ENCODE measurements around the gene LGR6.

LGR6 gene

GRCh38 chr1:202215472-202216130 lies 22.0 kb downstream of the LGR6 start (continued):
- no peak for TF ChIP-seq PATZ1 (CRISPR knock-in tag; IDR thresholded peaks at IDR 0.05; ENCODE audit: borderline replicate concordance)
- no peak for TF ChIP-seq TCF4 (CRISPR knock-in tag; IDR thresholded peaks at IDR 0.05; ENCODE audit: borderline replicate concordance)
- TF ChIP-seq CSDC2 (CRISPR knock-in tag; IDR thresholded peaks at IDR 0.05), result no peak
- TF ChIP-seq BACH2 (CRISPR knock-in tag; IDR thresholded peaks at IDR 0.05; ENCODE audit: borderline replicate concordance), result no peak
- TF ChIP-seq ISL1 (CRISPR knock-in tag; IDR thresholded peaks at IDR 0.05), result no peak
- TF ChIP-seq RARB (CRISPR knock-in tag; IDR thresholded peaks at IDR 0.05), result no peak
- no peak for TF ChIP-seq ZNF70 (CRISPR knock-in tag; IDR thresholded peaks at IDR 0.05)
- TF ChIP-seq, protein P1, sequence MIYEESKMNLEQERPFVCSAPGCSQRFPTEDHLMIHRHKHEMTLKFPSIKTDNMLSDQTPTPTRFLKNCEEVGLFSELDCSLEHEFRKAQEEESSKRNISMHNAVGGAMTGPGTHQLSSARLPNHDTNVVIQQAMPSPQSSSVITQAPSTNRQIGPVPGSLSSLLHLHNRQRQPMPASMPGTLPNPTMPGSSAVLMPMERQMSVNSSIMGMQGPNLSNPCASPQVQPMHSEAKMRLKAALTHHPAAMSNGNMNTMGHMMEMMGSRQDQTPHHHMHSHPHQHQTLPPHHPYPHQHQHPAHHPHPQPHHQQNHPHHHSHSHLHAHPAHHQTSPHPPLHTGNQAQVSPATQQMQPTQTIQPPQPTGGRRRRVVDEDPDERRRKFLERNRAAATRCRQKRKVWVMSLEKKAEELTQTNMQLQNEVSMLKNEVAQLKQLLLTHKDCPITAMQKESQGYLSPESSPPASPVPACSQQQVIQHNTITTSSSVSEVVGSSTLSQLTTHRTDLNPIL (CRISPR knock-in tag; IDR thresholded peaks at IDR 0.05; ENCODE audit: low read depth), result no peak

- ATAC-seq, result no peak
- TF ChIP-seq PATZ1 (CRISPR knock-in tag; IDR thresholded peaks at IDR 0.05; ENCODE audit: borderline replicate concordance) (no peak), PPARA (CRISPR knock-in tag; IDR thresholded peaks at IDR 0.05; ENCODE audit: borderline replicate concordance) (no peak), POU6F1 (CRISPR knock-in tag; IDR thresholded peaks at IDR 0.05; ENCODE audit: borderline replicate concordance, low read depth) (no peak), GLIS3 (CRISPR knock-in tag; IDR thresholded peaks at IDR 0.05) (no peak), ZC3H10 (CRISPR knock-in tag; IDR thresholded peaks at IDR 0.05) (no peak), ARNTL (CRISPR knock-in tag; IDR thresholded peaks at IDR 0.05; ENCODE audit: borderline replicate concordance, low read depth) (no peak), RARB (CRISPR knock-in tag; IDR thresholded peaks at IDR 0.05) (no peak), TOX (CRISPR knock-in tag; IDR thresholded peaks at IDR 0.05; ENCODE audit: borderline replicate concordance) (no peak), TCF4 (CRISPR knock-in tag; IDR thresholded peaks at IDR 0.05; ENCODE audit: borderline replicate concordance) (no peak), CSDC2 (CRISPR knock-in tag; IDR thresholded peaks at IDR 0.05) (no peak)
- TF ChIP-seq, protein P1 (CRISPR knock-in tag; IDR thresholded peaks at IDR 0.05; ENCODE audit: low read depth), result no peak
These were observed 23.1 kb downstream of the LGR6 start for GRCh38 chr1:202216691-202217090.

- ATAC-seq, result no peak
- TF ChIP-seq RARB (CRISPR knock-in tag; IDR thresholded peaks at IDR 0.05), result no peak
- no peak for TF ChIP-seq ISL1 (CRISPR knock-in tag; IDR thresholded peaks at IDR 0.05)
- TF ChIP-seq, protein P2, sequence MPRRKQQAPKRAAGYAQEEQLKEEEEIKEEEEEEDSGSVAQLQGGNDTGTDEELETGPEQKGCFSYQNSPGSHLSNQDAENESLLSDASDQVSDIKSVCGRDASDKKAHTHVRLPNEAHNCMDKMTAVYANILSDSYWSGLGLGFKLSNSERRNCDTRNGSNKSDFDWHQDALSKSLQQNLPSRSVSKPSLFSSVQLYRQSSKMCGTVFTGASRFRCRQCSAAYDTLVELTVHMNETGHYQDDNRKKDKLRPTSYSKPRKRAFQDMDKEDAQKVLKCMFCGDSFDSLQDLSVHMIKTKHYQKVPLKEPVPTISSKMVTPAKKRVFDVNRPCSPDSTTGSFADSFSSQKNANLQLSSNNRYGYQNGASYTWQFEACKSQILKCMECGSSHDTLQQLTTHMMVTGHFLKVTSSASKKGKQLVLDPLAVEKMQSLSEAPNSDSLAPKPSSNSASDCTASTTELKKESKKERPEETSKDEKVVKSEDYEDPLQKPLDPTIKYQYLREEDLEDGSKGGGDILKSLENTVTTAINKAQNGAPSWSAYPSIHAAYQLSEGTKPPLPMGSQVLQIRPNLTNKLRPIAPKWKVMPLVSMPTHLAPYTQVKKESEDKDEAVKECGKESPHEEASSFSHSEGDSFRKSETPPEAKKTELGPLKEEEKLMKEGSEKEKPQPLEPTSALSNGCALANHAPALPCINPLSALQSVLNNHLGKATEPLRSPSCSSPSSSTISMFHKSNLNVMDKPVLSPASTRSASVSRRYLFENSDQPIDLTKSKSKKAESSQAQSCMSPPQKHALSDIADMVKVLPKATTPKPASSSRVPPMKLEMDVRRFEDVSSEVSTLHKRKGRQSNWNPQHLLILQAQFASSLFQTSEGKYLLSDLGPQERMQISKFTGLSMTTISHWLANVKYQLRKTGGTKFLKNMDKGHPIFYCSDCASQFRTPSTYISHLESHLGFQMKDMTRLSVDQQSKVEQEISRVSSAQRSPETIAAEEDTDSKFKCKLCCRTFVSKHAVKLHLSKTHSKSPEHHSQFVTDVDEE (CRISPR knock-in tag; IDR thresholded peaks at IDR 0.05), result no peak
- no peak for TF ChIP-seq TOX (CRISPR knock-in tag; IDR thresholded peaks at IDR 0.05; ENCODE audit: borderline replicate concordance)
These were observed 23.9 kb downstream of the LGR6 start for GRCh38 chr1:202217516-202217915.
